Neural cell (in vitro differentiated cells): ENCODE measurements around the gene TPSG1. TPM values are rescaled to one million over a fixed set of nuclear protein-coding genes. Genes with fewer than 3 reads are reported as not detected.

Experiments used
- H2AFZ ChIP-seq: fragments of 200-600, 300-800 bp; sonication (generic), shearing (Covaris generic); 2 replicates; pipeline ENCODE4 v1.6.0; 2014; ENCODE audit warnings: low read depth, mild to moderate bottlenecking, antibody characterized with exemption, low read length, moderate library complexity
- H3F3A ChIP-seq: fragments of 200-600 bp; shearing (Covaris generic); 2 replicates; pipeline ENCODE4 v1.6.1; 2016; ENCODE audit warnings: mild to moderate bottlenecking, moderate library complexity, mixed read lengths, antibody characterized with exemption, low read length; ENCODE audit not compliant: insufficient read depth, poor library complexity, severe bottlenecking
- H3K27ac ChIP-seq: fragments of 200-600, 300-800 bp; sonication (generic), shearing (Covaris generic); 2 replicates; pipeline ENCODE4 v1.5.1; 2014; ENCODE audit warnings: mild to moderate bottlenecking, low read length, moderate library complexity
- H3K27me3 ChIP-seq: fragments of 300-800, 200-600 bp; sonication (generic), shearing (Covaris generic); 2 replicates; pipeline ENCODE4 v1.6.0; 2014; ENCODE audit warnings: mild to moderate bottlenecking, low read depth, low read length, moderate library complexity; ENCODE audit not compliant: insufficient read depth
- H3K36me3 ChIP-seq: fragments of 300-800, 200-600 bp; sonication (generic), shearing (Covaris generic); 2 replicates; pipeline ENCODE4 v1.5.1; 2014; ENCODE audit warnings: mild to moderate bottlenecking, antibody characterized with exemption, low read length, moderate library complexity; ENCODE audit not compliant: insufficient read depth
- H3K4me2 ChIP-seq: fragments of 300-800, 200-600 bp; sonication (generic), shearing (Covaris generic); 2 replicates; pipeline ENCODE4 v1.6.0; 2014; ENCODE audit warnings: mild to moderate bottlenecking, low read length
- H3K4me3 ChIP-seq: fragments of 300-800, 200-600 bp; sonication (generic), shearing (Covaris generic); 2 replicates; pipeline ENCODE4 v1.5.1; 2014; ENCODE audit warnings: mild to moderate bottlenecking, low read length, moderate library complexity
- H3K79me2 ChIP-seq: fragments of 200-600 bp; shearing (Covaris generic); replicated peaks from 2 replicates; pipeline ENCODE4 v1.6.0; 2014; ENCODE audit warnings: mild to moderate bottlenecking, low read length, moderate library complexity; ENCODE audit not compliant: insufficient read depth
- H3K9ac ChIP-seq: fragments of 300-800, 200-600 bp; sonication (generic), shearing (Covaris generic); 2 replicates; pipeline ENCODE4 v1.6.1; 2016; ENCODE audit warnings: mild to moderate bottlenecking, low read length, mixed read lengths
- H3K9me2 ChIP-seq: fragments of 200-600 bp; shearing (Covaris generic); 2 replicates; pipeline ENCODE4 v1.6.1; 2016; ENCODE audit warnings: mild to moderate bottlenecking, low read length, mixed read lengths; ENCODE audit not compliant: insufficient read depth
- H3K9me3 ChIP-seq: fragments of 200-600, 300-800 bp; sonication (generic), shearing (Covaris generic); 2 replicates; pipeline ENCODE4 v1.6.1; 2016; ENCODE audit warnings: mild to moderate bottlenecking, mixed run types, low read length, moderate library complexity, mixed read lengths
- H4K20me1 ChIP-seq: fragments of 200-600 bp; shearing (Covaris generic); 2 replicates; pipeline ENCODE4 v1.6.1; 2016; ENCODE audit warnings: mild to moderate bottlenecking, mixed run types; ENCODE audit not compliant: insufficient read depth
- EP300 ChIP-seq: fragments of 450-650 bp; conservative IDR thresholded peaks from 2 replicates; pipeline ENCODE4 v1.6.1; 2014; ENCODE audit warnings: antibody characterized with exemption, mild to moderate bottlenecking, moderate library complexity; ENCODE audit not compliant: poor library complexity, severe bottlenecking
- EZH2 ChIP-seq: fragments of 200-600, 300-800 bp; shearing (Covaris generic), sonication (generic); IDR thresholded peaks from 2 replicates; pipeline ENCODE4 v1.6.1; 2014; ENCODE audit warnings: antibody characterized with exemption, low read length, borderline replicate concordance, mild to moderate bottlenecking; ENCODE audit not compliant: insufficient read depth, poor library complexity, severe bottlenecking
- MXI1 ChIP-seq: fragments of 450-650 bp; conservative IDR thresholded peaks from 2 replicates; pipeline ENCODE4 v1.6.1; 2014; ENCODE audit warnings: antibody characterized with exemption, mild to moderate bottlenecking; ENCODE audit not compliant: poor library complexity, severe bottlenecking
- POLR2AphosphoS5 ChIP-seq: IDR thresholded peaks from 2 replicates; pipeline ENCODE4 v1.6.1; 2012
- RAD21 ChIP-seq: fragments of 450-650 bp; conservative IDR thresholded peaks from 2 replicates; pipeline ENCODE4 v1.6.1; 2014; ENCODE audit warnings: antibody characterized with exemption, mild to moderate bottlenecking, moderate library complexity
- SMC3 ChIP-seq: fragments of 450-650 bp; conservative IDR thresholded peaks from 2 replicates; pipeline ENCODE4 v1.6.1; 2014; ENCODE audit warnings: antibody characterized with exemption, mild to moderate bottlenecking, moderate library complexity; ENCODE audit not compliant: poor library complexity
- TAF1 ChIP-seq: IDR thresholded peaks from 2 replicates; pipeline ENCODE4 v1.6.1; 2012; ENCODE audit warnings: low read depth
- polyA plus RNA-seq: library from polyadenylated mRNA; depleted of rRNA; stranded (reverse); fragments of >200 nt; gene quantifications from 2 replicates; pipeline ENCODE4 v1.2.3, GENCODE V29; 2014
- TF ChIP-seq, protein P1 (sequence below): fragments of 450-650 bp; IDR thresholded peaks from 2 replicates; pipeline ENCODE4 v1.5.1; 2014; ENCODE audit warnings: antibody characterized with exemption, mild to moderate bottlenecking, moderate library complexity; ENCODE audit not compliant: poor library complexity, severe bottlenecking
- TF ChIP-seq, protein P2 (sequence below): IDR thresholded peaks from 2 replicates; pipeline ENCODE4 v1.6.1; 2012; ENCODE audit warnings: borderline replicate concordance

Gene TPSG1
- polyA plus RNA-seq, 1 donor from 2014 or later = not detected

DNA sequence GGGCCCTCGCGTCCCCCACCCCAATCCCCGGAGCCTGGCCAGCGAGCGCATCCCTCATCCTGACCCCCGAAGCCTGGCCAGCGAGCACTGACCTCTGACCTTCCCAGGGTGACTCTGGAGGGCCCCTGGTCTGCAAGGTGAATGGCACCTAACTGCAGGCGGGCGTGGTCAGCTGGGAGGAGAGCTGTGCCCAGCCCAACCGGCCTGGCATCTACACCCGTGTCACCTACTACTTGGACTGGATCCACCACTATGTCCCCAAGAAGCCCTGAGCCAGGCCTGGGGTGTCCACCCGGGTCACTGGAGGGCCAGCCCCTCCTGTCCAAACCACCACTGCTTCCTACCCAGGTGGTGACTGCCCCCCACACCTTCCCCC, 33.1 kb upstream of the TPSG1 start:
- no peak overlapping the region for H3K4me2 ChIP-seq
- H3F3A ChIP-seq = no peaks in the 10 kb centered on the region
- no peak overlapping the region for H3K4me3 ChIP-seq
- H3K27me3 ChIP-seq = peaks cover 15% of the 10 kb centered on the region
- no peaks in the 10 kb centered on the region for H3K36me3 ChIP-seq
- H3K79me2 ChIP-seq = no peaks in the 10 kb centered on the region
- TF ChIP-seq EZH2 (no peak), TAF1 (no peak), MXI1 (no peak), SMC3 (no peak), RAD21 (no peak), POLR2AphosphoS5 (no peak), EP300 (no peak)
- TF ChIP-seq, protein P1, sequence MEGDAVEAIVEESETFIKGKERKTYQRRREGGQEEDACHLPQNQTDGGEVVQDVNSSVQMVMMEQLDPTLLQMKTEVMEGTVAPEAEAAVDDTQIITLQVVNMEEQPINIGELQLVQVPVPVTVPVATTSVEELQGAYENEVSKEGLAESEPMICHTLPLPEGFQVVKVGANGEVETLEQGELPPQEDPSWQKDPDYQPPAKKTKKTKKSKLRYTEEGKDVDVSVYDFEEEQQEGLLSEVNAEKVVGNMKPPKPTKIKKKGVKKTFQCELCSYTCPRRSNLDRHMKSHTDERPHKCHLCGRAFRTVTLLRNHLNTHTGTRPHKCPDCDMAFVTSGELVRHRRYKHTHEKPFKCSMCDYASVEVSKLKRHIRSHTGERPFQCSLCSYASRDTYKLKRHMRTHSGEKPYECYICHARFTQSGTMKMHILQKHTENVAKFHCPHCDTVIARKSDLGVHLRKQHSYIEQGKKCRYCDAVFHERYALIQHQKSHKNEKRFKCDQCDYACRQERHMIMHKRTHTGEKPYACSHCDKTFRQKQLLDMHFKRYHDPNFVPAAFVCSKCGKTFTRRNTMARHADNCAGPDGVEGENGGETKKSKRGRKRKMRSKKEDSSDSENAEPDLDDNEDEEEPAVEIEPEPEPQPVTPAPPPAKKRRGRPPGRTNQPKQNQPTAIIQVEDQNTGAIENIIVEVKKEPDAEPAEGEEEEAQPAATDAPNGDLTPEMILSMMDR = no peak
- TF ChIP-seq, protein P2, sequence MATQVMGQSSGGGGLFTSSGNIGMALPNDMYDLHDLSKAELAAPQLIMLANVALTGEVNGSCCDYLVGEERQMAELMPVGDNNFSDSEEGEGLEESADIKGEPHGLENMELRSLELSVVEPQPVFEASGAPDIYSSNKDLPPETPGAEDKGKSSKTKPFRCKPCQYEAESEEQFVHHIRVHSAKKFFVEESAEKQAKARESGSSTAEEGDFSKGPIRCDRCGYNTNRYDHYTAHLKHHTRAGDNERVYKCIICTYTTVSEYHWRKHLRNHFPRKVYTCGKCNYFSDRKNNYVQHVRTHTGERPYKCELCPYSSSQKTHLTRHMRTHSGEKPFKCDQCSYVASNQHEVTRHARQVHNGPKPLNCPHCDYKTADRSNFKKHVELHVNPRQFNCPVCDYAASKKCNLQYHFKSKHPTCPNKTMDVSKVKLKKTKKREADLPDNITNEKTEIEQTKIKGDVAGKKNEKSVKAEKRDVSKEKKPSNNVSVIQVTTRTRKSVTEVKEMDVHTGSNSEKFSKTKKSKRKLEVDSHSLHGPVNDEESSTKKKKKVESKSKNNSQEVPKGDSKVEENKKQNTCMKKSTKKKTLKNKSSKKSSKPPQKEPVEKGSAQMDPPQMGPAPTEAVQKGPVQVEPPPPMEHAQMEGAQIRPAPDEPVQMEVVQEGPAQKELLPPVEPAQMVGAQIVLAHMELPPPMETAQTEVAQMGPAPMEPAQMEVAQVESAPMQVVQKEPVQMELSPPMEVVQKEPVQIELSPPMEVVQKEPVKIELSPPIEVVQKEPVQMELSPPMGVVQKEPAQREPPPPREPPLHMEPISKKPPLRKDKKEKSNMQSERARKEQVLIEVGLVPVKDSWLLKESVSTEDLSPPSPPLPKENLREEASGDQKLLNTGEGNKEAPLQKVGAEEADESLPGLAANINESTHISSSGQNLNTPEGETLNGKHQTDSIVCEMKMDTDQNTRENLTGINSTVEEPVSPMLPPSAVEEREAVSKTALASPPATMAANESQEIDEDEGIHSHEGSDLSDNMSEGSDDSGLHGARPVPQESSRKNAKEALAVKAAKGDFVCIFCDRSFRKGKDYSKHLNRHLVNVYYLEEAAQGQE = no peak
- no peaks in the 10 kb centered on the region for H3K9me2 ChIP-seq
- H3K9ac ChIP-seq = no peak overlapping the region
- no peaks in the 10 kb centered on the region for H3K9me3 ChIP-seq
- no peaks in the 10 kb centered on the region for H4K20me1 ChIP-seq
- H2AFZ ChIP-seq = no peak overlapping the region
- H3K27ac ChIP-seq = no peak overlapping the region

DNA sequence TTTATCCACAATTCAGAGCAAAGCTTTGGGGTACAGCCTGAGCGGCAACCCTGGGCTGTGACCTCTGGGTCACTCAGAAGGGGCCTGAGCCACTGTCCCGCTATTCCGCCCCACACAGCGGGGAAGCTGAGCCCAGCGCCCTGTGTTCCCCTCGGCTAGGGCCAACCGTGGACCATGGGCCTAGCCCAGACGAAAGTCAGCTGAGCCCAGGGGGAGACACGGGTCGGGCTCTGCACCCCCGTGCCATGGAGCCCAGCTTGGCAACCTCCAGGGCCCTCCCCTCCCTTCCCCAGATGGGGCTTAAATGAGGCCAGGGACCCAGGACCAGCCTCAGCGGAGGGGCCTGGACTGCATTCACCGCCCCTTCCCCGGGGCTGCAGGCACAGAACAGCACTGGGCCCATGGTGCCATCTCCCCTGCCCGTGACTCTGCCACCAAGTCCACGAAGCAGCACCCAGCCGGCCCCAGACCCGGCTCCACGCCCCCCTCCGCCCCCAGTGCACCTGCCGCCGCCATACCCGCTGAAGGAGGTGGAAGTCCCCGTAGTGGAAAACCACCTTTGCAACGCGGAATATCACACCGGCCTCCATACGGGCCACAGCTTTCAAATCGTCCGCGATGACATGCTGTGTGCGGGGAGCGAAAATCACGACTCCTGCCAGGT, 32.6 kb upstream of the TPSG1 start:
- H4K20me1 ChIP-seq = no peaks in the 10 kb centered on the region
- H3K9me2 ChIP-seq = no peaks in the 10 kb centered on the region
- H2AFZ ChIP-seq = no peak overlapping the region
- no peak overlapping the region for H3K9ac ChIP-seq
- no peak for TF ChIP-seq TAF1
- TF ChIP-seq, protein P1 = no peak
- TF ChIP-seq MXI1 = no peak
- TF ChIP-seq POLR2AphosphoS5 = no peak
- no peak for TF ChIP-seq EP300
- H3K27me3 ChIP-seq = peaks cover 15% of the 10 kb centered on the region
- no peak overlapping the region for H3K4me3 ChIP-seq
- no peak overlapping the region for H3K27ac ChIP-seq
- H3F3A ChIP-seq = no peaks in the 10 kb centered on the region
- H3K9me3 ChIP-seq = no peaks in the 10 kb centered on the region
- no peaks in the 10 kb centered on the region for H3K36me3 ChIP-seq
- no peak overlapping the region for H3K4me2 ChIP-seq
- no peaks in the 10 kb centered on the region for H3K79me2 ChIP-seq
